HEK293 (cell line): ENCODE measurements around the gene DLG3.

Experiments
- CTCF ChIA-PET: fragments of 350-600 bp; formaldehyde crosslinking; extraction: SDS; loops from one replicate; lab custom pipeline; 2021; ENCODE audit warnings: antibody characterized with exemption; lab: Yijun Ruan, JAX
- POLR2A ChIA-PET: fragments of 300-600 bp; formaldehyde crosslinking; extraction: SDS; loops from one replicate; lab custom pipeline; 2020; ENCODE audit warnings: antibody characterized with exemption, inconsistent platforms; lab: Yijun Ruan, JAX
- H3K27ac ChIP-seq: fragments of 200-500 bp; sonication (Bioruptor generic); 2 replicates; pipeline ENCODE4 v1.5.1; 2014; ENCODE audit warnings: low read depth, low read length, control low read depth, inconsistent platforms; ENCODE audit errors: extremely low read depth
- H3K36me3 ChIP-seq, 2 experiments: fragments of 200-500 bp in 1 of 2; sonication (Bioruptor generic) in 1 of 2; 1 replicate in 1 of 2; 2 replicates in 1 of 2; pipeline ENCODE4 v1.5.1; 2014 to 2017; ENCODE audit warnings: inconsistent platforms in 2 of 2, low read length in 2 of 2; ENCODE audit not compliant: control insufficient read depth in 2 of 2, insufficient read depth in 1 of 2
- H3K4me1 ChIP-seq: fragments of 200-500 bp; sonication (Bioruptor generic); 2 replicates; pipeline ENCODE4 v1.5.1; 2014; ENCODE audit warnings: mild to moderate bottlenecking, low read length, inconsistent platforms; ENCODE audit not compliant: control insufficient read depth, insufficient read depth
- H3K4me3 ChIP-seq: 2 replicates; pipeline ENCODE4 v1.5.1; 2011; ENCODE audit warnings: low read depth, mild to moderate bottlenecking, control low read depth, low read length, moderate library complexity
- H3K9me3 ChIP-seq: fragments of 200-500 bp; sonication (Bioruptor generic); 2 replicates; pipeline ENCODE4 v1.5.1; 2014; ENCODE audit warnings: low read depth, low read length, inconsistent platforms; ENCODE audit not compliant: control insufficient read depth, insufficient read depth
- GLIS2 ChIP-seq: fragments of 450-650 bp; formaldehyde crosslinking; IDR thresholded peaks from 2 replicates; pipeline ENCODE4 v1.5.1; 2016; ENCODE audit warnings: missing biosample characterization, missing genetic modification characterization
- OSR2 ChIP-seq: fragments of 450-650 bp; formaldehyde crosslinking; IDR thresholded peaks from 2 replicates; pipeline ENCODE4 v1.5.1; 2016; ENCODE audit warnings: missing biosample characterization, missing genetic modification characterization
- PATZ1 ChIP-seq: fragments of 450-650 bp; formaldehyde crosslinking; IDR thresholded peaks from 2 replicates; pipeline ENCODE4 v1.5.1; 2016; ENCODE audit warnings: missing biosample characterization, missing genetic modification characterization
- PRDM1 ChIP-seq: fragments of 450-650 bp; formaldehyde crosslinking; IDR thresholded peaks from 2 replicates; pipeline ENCODE4; 2016; ENCODE audit warnings: missing biosample characterization, missing genetic modification characterization
- PRDM2 ChIP-seq: fragments of 450-650 bp; formaldehyde crosslinking; IDR thresholded peaks from 2 replicates; pipeline ENCODE4 v1.5.1; 2016; ENCODE audit warnings: missing biosample characterization, missing genetic modification characterization, borderline replicate concordance
- TRIM28 ChIP-seq: IDR thresholded peaks from 2 replicates; pipeline ENCODE4 v1.6.1; 2011; ENCODE audit warnings: low read length, control low read depth, borderline replicate concordance
- ZBTB11 ChIP-seq: fragments of 450-650 bp; formaldehyde crosslinking; conservative IDR thresholded peaks from 2 replicates; pipeline ENCODE4 v1.5.1; 2016; ENCODE audit warnings: low read depth, missing biosample characterization, missing genetic modification characterization
- ZBTB17 ChIP-seq: fragments of 450-650 bp; formaldehyde crosslinking; IDR thresholded peaks from 2 replicates; pipeline ENCODE4 v1.5.1; 2016; ENCODE audit warnings: missing biosample characterization, missing genetic modification characterization
- ZBTB26 ChIP-seq: fragments of 450-650 bp; formaldehyde crosslinking; optimal IDR thresholded peaks from 2 replicates; pipeline ENCODE3; 2016; ENCODE audit warnings: missing biosample characterization, mild to moderate bottlenecking, missing genetic modification characterization
- ZBTB48 ChIP-seq: fragments of 450-650 bp; formaldehyde crosslinking; IDR thresholded peaks from 2 replicates; pipeline ENCODE4 v1.5.1; 2016; ENCODE audit warnings: missing biosample characterization, missing genetic modification characterization
- ZBTB8A ChIP-seq: fragments of 450-650 bp; formaldehyde crosslinking; IDR thresholded peaks from 2 replicates; pipeline ENCODE4 v1.5.1; 2016; ENCODE audit warnings: missing biosample characterization, missing genetic modification characterization
- ZIC2 ChIP-seq: fragments of 450-650 bp; formaldehyde crosslinking; IDR thresholded peaks from 2 replicates; pipeline ENCODE4 v1.5.1; 2016; ENCODE audit warnings: missing biosample characterization, missing genetic modification characterization
- ZNF112 ChIP-seq: fragments of 450-650 bp; formaldehyde crosslinking; IDR thresholded peaks from 2 replicates; pipeline ENCODE4 v1.5.0; 2017; ENCODE audit warnings: missing biosample characterization, missing genetic modification characterization
- ZNF239 ChIP-seq: fragments of 450-650 bp; formaldehyde crosslinking; IDR thresholded peaks from 2 replicates; pipeline ENCODE4 v1.5.1; 2016; ENCODE audit warnings: missing biosample characterization, missing genetic modification characterization
- ZNF324 ChIP-seq: fragments of 450-650 bp; formaldehyde crosslinking; IDR thresholded peaks from 2 replicates; pipeline ENCODE4 v1.5.1; 2016; ENCODE audit warnings: missing biosample characterization, missing genetic modification characterization
- ZNF596 ChIP-seq: fragments of 450-650 bp; IDR thresholded peaks from 2 replicates; pipeline ENCODE4 v1.5.0; 2018; ENCODE audit warnings: missing biosample characterization, mild to moderate bottlenecking, missing genetic modification characterization, moderate library complexity
- ZNF600 ChIP-seq: fragments of 450-650 bp; formaldehyde crosslinking; IDR thresholded peaks from 2 replicates; pipeline ENCODE4 v1.5.1; 2016; ENCODE audit warnings: missing biosample characterization, missing genetic modification characterization
- ZNF621 ChIP-seq: fragments of 450-650 bp; formaldehyde crosslinking; IDR thresholded peaks from 2 replicates; pipeline ENCODE4 v1.5.1; 2017; ENCODE audit warnings: missing biosample characterization, missing genetic modification characterization
- ZNF623 ChIP-seq: fragments of 450-650 bp; formaldehyde crosslinking; IDR thresholded peaks from 2 replicates; pipeline ENCODE4 v1.5.1; 2016; ENCODE audit warnings: missing biosample characterization, missing genetic modification characterization
- ZNF624 ChIP-seq: fragments of 450-650 bp; formaldehyde crosslinking; IDR thresholded peaks from 2 replicates; pipeline ENCODE4 v1.5.1; 2017; ENCODE audit warnings: missing biosample characterization, missing genetic modification characterization
- ZNF639 ChIP-seq: fragments of 450-650 bp; formaldehyde crosslinking; IDR thresholded peaks from 2 replicates; pipeline ENCODE4 v1.5.1; 2016; ENCODE audit warnings: missing biosample characterization, missing genetic modification characterization
- ZXDB ChIP-seq: fragments of 450-650 bp; formaldehyde crosslinking; IDR thresholded peaks from 2 replicates; pipeline ENCODE4 v1.5.1; 2016; ENCODE audit warnings: missing biosample characterization, missing genetic modification characterization

Gene DLG3

GRCh38 chrX:70455366-70456202 is 10.9 kb downstream of the DLG3 start:
- POLR2A ChIA-PET = interaction anchor here (0.7 to 1.0 kb wide), 3 partner anchors 8 to 25 kb away, joined by 3 to 9 read pairs (median 4); no protein-coding TSS in a partner anchor
- peak overlapping the region; percentile 56 for H3K4me3 ChIP-seq
- peak overlapping the region; percentile 95 for H3K27ac ChIP-seq
- H3K36me3 ChIP-seq = peaks cover 9 to 20% of the 10 kb centered on the region in 2 experiments; a peak in 2 of 3 replicates
- no peaks in the 10 kb centered on the region; the same call in 1 of the 2 replicates for H3K4me1 ChIP-seq
- CTCF ChIA-PET = interaction anchor here (0.5 to 7.8 kb wide), 9 partner anchors 12 to 918 kb away, joined by 3 to 48 read pairs (median 5); no protein-coding TSS in a partner anchor
- H3K9me3 ChIP-seq = no peaks in the 10 kb centered on the region
- no peak for TF ChIP-seq PRDM2 (tag by site-specific recombination)
- 0 out of 2 replicates have a peak, but pooled peaks have one; percentile 10 for TF ChIP-seq ZBTB11 (tag by site-specific recombination)
- TF ChIP-seq ZBTB26 (tag by site-specific recombination) = peak; percentile 41
- TF ChIP-seq ZBTB48 (tag by site-specific recombination) = peak; percentile 79
- TF ChIP-seq ZBTB17 (tag by site-specific recombination) = peak; percentile 44
- 0 out of 2 replicates have a peak, but pooled peaks have one; percentile 8 for TF ChIP-seq ZXDB (tag by site-specific recombination)
- no peak for TF ChIP-seq ZNF621 (tag by site-specific recombination)
- TF ChIP-seq ZNF623 (tag by site-specific recombination) = no peak
- peak; percentile 65; the same call in 1 of the 2 replicates for TF ChIP-seq PRDM1 (tag by site-specific recombination)
- no peak for TF ChIP-seq ZNF112 (tag by site-specific recombination)
- TF ChIP-seq ZIC2 (tag by site-specific recombination) = peak; percentile 6; the same call in 1 of the 2 replicates
- TF ChIP-seq ZNF239 (tag by site-specific recombination) = no peak
- 0 out of 2 replicates have a peak, but pooled peaks have one; percentile 2 for TF ChIP-seq PATZ1 (tag by site-specific recombination)
- TF ChIP-seq TRIM28 = peak; percentile 48; the same call in 1 of the 2 replicates
- TF ChIP-seq ZNF624 = no peak
- 0 out of 2 replicates have a peak, but pooled peaks have one; percentile 55 for TF ChIP-seq ZNF596 (tag by site-specific recombination)
- TF ChIP-seq GLIS2 (tag by site-specific recombination) = peak; percentile 68
- no peak for TF ChIP-seq ZNF639 (tag by site-specific recombination)
- TF ChIP-seq ZNF600 = 0 out of 2 replicates have a peak, but pooled peaks have one; percentile 11
- TF ChIP-seq OSR2 (tag by site-specific recombination) = no peak
- 0 out of 2 replicates have a peak, but pooled peaks have one; percentile 43 for TF ChIP-seq ZBTB8A (tag by site-specific recombination)
- TF ChIP-seq ZNF324 (tag by site-specific recombination) = no peak
